Measurements from ENCODE around the gene TANGO2.

Gene TANGO2

DNA sequence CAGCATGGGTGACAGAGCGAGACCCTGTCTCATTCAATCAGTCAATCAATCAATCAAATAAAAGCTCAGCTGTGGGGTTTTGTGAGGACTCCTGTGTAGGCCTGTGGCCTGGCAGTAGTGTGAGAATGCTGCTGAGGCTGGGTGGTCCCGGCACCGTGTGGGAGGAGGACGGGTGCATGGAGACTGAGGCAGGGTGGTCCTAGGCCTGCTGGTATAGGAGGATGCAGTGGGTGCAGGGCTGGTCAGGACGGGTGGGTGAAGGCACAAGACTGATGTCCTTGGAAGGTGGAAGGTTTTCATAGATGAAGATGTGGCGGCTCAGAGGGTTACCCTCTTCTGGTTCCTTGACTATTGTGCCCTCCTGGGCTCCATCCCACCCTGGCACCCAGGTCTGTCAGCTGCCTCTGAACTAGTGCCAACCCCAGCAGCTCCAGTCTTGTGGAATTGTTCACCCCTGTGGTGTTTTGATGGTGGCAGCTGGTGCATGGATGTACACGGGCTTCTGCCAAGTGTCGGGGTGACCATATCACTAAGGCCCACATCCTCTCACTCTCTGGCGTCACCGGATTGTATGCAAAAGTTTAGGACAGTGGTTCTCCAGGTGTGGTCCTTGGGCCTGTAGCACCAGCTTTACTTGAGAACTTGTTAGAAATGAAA is 23.7 kb downstream of the TANGO2 start:
- no peak for DNase-seq (ENCODE audit: low spot score)

GRCh38 chr22:20046730-20047129 is 25.8 kb downstream of the TANGO2 start:
- DNase-seq (ENCODE audit: low spot score): no peak

DNA sequence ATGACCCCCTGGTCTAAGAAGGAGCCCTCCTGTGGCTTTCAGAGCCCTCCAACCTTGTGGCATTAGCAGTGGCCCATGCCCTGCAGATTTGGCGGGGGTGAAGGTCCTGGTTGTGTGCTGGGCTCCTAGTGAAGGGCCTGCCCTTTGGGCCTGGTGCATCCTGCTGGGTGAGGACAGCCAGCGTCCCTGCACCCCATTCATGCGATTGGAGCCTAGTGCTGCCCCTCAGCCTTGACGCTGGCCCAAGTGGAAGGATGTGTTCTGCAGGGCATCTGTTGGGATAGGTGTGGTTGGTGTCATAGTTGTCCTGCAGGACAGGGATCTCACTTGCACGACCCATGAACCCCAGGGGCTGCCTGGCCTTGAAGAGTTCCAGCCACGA is 31.0 kb downstream of the TANGO2 start:
- no peak for DNase-seq (ENCODE audit: low spot score)

DNA sequence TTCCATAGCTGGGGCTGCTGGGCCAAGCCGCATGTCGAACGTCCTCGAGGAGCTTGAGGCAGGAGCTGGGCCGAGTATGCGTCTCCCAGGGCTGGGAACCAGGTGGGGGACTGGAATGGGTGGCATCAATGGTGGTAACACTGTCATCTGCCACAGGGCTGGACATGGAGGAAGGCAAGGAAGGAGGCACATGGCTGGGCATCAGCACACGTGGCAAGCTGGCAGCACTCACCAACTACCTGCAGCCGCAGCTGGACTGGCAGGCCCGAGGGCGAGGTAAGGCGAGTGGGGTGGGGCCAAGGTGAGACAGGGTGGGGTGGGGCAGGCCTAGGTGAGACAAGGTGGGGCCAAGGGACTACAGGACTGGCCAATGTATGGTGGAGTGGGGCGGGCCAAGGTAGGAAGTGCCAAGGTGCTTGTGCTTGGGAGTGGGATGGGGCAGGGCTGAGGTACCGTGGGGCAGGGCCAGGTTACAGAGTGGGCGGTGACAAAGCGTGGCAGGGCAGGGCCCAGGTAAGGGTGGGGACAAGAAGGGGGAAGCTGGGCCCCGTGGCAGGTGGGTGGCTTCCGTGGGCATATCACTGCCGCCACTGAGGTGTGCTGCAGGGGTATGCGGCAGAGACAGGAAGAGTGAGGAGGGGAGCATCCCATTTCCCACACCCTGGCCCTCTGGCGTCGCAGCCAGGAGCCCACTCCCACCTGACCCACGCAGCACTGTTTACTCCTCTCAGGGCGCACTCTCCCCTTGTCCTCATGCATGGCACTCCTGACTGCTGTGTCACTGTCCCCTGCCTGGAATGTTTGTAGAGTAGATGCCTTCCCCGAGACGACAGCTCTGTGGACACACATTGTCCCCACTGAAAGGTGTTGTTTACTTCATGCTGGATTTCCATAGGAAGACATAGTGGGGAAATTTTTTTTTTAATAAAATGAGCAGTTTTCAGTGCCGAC is 31.7 kb downstream of the TANGO2 start:
- DNase-seq (ENCODE audit: low spot score): no peak

GRCh38 chr22:20053407-20054033 is 32.6 kb downstream of the TANGO2 start:
- DNase-seq (ENCODE audit: low spot score): no peak

GRCh38 chr22:20054034-20054427 is 33.1 kb downstream of the TANGO2 start:
- no peak for DNase-seq (ENCODE audit: low spot score)

DNA sequence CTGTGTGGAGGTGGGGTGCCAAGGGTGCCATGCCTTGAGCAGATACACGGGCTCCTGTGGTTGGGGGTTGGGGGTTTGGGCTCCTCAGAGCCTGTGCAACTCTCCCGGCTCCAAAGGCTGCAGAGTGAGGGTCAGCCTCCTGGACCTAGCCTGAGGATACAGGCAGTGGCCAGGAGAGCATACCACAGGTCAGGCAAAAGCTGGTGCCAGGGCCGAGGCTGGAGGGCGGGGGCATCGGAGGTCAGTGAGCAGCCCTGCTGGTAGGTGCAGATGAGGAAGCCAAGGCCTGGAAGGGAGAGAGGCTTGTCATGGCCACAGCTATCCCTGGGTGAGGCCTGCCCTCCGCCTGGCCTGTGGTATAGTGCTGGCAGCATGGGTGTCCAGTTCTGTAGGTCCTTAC is 33.6 kb downstream of the TANGO2 start:
- no peak for DNase-seq (ENCODE audit: low spot score)

DNA sequence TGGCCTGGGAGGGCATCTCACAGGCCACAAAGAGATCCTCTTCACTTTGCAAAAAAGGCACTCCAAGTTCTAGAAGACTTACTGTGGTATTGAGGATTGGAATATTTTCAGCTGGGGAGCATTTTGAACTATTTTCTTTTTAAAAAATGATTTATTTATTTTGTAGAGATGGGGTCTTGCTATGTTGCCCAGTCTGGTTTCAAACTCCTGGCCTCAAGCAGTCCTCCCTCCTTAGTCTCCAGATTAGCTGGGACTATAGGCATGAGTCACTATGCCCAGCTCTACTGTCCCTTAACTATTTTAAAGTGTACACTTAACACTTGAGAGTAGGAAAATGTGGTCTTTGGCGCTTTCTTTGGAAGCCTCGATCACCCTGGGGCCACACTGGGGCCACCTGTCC is 34.2 kb downstream of the TANGO2 start:
- no peak for DNase-seq (ENCODE audit: low spot score)

DNA sequence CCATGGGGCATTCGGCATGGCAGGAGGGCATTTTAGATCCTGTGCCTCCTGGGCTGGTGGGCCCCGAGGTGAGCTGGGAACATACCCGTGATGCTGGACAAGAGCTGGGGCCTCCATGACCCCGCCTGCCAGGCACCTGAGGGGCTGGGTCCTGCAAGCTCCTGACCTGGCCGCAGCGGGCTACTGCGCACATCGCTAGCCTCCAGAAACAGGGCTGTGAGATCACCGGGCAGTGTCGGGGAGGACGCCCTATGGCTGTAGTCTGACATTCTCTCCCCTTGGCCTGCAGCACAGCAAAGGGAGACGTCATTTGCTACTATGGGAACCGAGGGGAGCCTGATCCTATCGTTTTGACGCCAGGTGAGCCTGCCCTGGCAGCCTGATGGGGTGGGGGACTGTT is 34.7 kb downstream of the TANGO2 start:
- DNase-seq (ENCODE audit: low spot score): no peak

GRCh38 chr22:20056161-20056560 is 35.3 kb downstream of the TANGO2 start:
- no peak for DNase-seq (ENCODE audit: low spot score)

DNA sequence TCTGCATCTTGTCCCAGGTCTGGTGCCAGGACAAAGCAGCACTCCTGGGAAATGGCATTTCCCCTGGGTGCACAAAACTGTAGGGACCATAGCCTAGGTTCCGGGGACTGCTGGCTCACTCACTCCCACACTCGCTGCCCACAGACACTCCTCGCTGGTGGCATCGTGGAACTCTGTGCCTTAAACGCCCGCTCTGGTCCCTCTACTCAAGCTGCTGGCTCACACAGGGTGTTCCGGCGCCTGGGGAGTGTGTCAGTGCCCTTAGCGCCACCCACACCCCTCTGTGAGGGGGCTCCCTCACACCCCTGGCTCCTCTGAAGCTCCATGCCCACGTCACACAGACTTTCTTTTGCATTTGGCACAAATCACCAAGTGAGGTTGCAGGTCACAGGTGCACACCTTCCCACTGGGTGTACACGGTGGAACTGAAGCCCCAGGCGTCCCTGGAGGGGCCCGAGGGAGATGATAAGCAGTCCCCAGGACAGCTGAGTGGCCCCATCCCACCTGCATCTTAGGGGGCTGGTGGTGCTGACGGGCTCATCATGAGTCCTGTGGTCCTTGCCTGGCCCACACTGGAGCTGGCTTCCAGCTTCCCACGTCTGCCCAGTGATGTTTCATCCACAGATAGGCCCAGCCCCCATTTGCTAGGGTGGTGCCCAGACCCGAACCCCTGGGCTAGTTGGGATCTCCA is 35.9 kb downstream of the TANGO2 start:
- no peak for DNase-seq (ENCODE audit: low spot score)

DNA sequence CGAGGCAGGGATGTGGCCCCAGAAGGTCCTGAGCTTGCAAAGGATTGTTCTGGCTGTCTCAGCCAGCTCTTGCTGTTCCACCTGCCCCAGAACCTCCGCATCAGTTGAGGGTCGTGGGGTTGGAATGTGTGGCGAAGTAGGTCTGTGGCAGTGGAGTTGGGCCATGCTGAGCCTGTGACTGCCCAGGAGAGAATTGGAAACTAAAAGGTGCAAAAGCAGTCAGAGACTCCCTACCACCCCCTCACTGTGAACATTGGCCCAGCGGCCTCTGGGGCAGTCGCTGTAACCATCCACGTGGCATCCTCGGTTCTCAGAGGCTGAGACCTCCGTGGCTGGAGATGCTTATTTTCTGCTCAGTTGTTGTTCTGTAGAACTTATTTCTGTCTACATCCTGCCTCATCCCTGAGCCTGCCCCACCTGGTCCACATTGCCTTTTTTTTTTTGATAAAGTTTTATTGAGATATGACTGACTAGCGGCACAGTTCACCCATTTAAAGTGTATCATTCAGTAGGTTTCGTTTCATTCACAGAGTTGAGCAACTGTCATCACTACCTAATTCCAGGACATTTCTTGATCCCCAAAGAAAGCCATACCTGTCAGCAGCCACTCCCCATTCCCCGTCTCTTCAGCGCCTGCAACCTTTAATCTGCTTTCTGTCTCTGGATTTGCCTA is 36.8 kb downstream of the TANGO2 start:
- DNase-seq (ENCODE audit: low spot score): no peak

GRCh38 chr22:20058989-20059770 is 38.3 kb downstream of the TANGO2 start:
- no peak for DNase-seq (ENCODE audit: low spot score)

- DNase-seq (ENCODE audit: low spot score): no peak
These were observed 40.0 kb downstream of the TANGO2 start for GRCh38 chr22:20060700-20061480.

GRCh38 chr22:20061481-20061861 is 40.6 kb downstream of the TANGO2 start:
- DNase-seq (ENCODE audit: low spot score): no peak

DNA sequence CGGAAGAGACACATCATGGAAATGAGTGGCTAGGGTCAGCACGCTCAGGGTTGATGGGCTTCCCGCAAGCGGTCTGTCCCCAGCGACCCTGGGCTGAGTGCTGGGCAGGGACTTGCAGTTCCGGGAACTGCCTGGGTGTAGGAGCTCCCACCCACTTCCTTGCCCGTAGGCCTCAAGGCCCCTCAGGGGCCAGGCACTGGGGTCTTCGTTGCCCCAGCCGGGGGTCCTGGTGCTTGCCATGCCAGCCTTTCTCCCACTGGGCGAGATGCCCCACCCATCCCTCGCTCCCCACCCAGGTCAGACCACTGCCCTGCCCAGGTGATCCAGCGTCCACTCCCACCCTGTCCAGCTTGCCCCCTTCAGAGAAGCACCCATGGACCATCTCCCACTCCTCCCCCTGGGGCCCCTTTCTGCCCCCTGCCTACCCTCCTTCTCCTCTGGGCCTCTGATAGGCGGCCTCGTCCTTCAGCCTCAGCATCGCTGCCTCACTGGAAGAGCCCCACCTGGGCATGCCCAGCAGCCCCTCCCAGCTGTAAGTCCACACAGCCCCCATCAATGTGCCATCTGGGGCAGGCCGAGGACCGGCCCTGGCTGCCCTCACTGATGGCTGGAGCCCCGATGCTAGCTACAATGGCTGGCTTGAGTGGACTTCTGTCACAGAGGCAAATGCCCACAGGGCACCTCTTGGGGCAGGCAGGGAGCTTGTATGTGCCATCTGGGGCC is 41.3 kb downstream of the TANGO2 start:
- no peak for DNase-seq (ENCODE audit: low spot score)

DNA sequence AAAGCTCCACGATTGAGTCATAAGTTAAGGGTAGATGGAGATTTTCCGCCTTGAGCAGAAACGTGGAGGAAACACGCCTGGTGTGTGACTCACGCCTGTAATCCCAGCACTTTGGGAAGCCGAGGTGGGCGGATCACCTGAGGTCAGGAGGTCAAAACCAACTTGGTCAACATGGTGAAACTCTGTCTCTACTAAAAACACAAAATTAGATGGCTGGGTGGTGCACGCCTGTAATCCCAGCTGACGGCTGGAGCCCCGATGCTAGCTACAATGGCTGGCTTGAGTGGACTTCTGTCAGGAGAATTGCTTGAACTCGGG is 41.8 kb downstream of the TANGO2 start:
- no peak for DNase-seq (ENCODE audit: low spot score)

DNA sequence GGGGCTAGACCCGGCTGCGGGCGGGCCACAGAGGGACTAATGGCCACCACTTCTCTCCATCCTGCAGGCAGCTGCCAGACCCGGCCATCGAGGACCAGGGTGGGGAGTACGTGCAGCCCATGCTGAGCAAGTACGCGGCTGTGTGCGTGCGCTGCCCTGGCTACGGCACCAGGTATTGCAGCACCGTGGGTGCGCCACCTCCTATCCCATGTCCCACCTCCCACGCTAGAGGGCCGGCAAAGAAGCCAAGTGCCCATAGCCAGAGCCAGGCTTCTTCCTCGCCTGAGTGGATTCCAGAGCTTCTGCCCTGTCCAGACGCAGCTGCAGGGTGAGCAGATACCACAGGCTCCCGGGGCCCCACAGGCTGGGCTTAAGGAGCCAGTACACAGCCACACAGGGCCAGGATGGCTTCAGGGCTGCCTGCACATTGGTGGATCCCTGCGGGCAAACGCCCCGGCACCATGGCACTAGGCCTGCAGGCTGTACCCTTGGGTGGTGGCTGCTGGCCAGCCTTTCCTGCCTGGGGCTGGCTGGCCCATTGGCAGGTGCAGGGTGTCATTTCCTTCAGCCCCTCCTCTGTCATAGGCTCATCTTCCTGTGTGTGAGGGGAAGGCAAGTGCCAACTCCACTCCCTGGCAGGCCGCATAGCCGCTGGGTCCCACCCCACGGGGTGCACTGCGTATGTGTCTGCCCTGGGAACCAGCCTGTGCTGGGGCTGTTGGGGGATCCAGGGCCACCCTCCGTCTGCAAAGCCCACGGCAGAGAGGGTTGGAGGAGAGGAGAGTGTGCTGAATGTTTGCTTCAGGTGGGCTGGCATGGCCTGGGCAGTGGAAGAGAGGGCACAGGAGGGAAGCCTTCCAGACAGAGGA is 42.6 kb downstream of the TANGO2 start:
- DNase-seq (ENCODE audit: low spot score): no peak

DNA sequence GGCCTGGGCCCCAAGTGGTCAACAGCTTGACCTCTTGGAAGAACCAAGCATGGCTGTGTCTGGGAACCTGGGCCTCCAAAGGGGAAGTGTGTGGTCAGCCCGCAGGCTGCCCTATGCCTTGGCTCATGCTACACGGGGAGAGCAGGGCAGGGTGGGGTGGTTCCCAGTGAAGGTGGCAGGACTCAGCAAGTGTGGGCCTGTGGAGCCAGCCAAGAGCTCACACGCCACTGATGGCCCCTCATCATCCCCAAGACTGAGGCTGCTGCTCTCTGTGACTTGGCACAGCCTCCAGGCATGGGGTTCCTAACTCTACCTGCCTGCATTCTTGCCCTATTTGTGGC is 43.2 kb downstream of the TANGO2 start:
- DNase-seq (ENCODE audit: low spot score): no peak
